Parathyroid adenoma (tissue), 2 donors: ENCODE measurements around the gene CLEC9A.

ENCODE experiments used
- H2AFZ ChIP-seq: fragments of 300-600 bp; sonication (generic); one replicate; pipeline ENCODE4 v1.7.0; 2017; ENCODE audit warnings: antibody characterized with exemption, mild to moderate bottlenecking
- H3K27ac ChIP-seq: fragments of 300-600 bp; sonication (generic); one replicate; pipeline ENCODE4 v1.7.0; 2017
- H3K27me3 ChIP-seq: fragments of 300-600 bp; sonication (generic); one replicate; pipeline ENCODE4 v1.7.0; 2017; ENCODE audit warnings: low read length; ENCODE audit not compliant: control insufficient read depth, insufficient read depth
- H3K36me3 ChIP-seq: fragments of 300-600 bp; sonication (generic); one replicate; pipeline ENCODE4 v1.7.0; 2017; ENCODE audit warnings: low read length; ENCODE audit not compliant: control insufficient read depth, insufficient read depth
- H3K4me1 ChIP-seq: fragments of 300-600 bp; sonication (generic); one replicate; pipeline ENCODE4 v1.7.0; 2017; ENCODE audit warnings: control low read depth
- H3K4me2 ChIP-seq: fragments of 300-600 bp; sonication (generic); one replicate; pipeline ENCODE4 v1.7.0; 2017; ENCODE audit warnings: low read length
- H3K4me3 ChIP-seq: fragments of 300-600 bp; sonication (generic); one replicate; pipeline ENCODE4 v1.7.0; 2017; ENCODE audit warnings: low read depth, low read length
- H3K79me2 ChIP-seq: fragments of 300-600 bp; sonication (generic); one replicate; pipeline ENCODE4 v1.7.0; 2017; ENCODE audit warnings: control low read depth
- H3K9ac ChIP-seq: fragments of 300-600 bp; sonication (generic); one replicate; pipeline ENCODE4 v1.7.0; 2017; ENCODE audit warnings: mild to moderate bottlenecking
- H3K9me3 ChIP-seq: fragments of 300-600 bp; sonication (generic); one replicate; pipeline ENCODE4 v1.7.0; 2017; ENCODE audit warnings: low read length; ENCODE audit not compliant: control insufficient read depth
- CTCF ChIP-seq: fragments of 300-600 bp; sonication (generic); IDR thresholded peaks from one replicate; pipeline ENCODE4 v1.7.0; 2017; ENCODE audit warnings: antibody characterized with exemption, mild to moderate bottlenecking
- donor health status: primary hyperparathyroidism.

Gene CLEC9A

GRCh38 chr12:10031771-10032175 is 1.3 kb downstream of the CLEC9A start:
- no peak overlapping the region for H3K4me3 ChIP-seq
- no peaks in the 10 kb centered on the region for H3K4me1 ChIP-seq
- no peak overlapping the region for H3K9ac ChIP-seq
- no peaks in the 10 kb centered on the region for H3K36me3 ChIP-seq
- no peak overlapping the region for H3K27ac ChIP-seq
- no peaks in the 10 kb centered on the region for H3K79me2 ChIP-seq
- H3K27me3 ChIP-seq, result no peaks in the 10 kb centered on the region
- TF ChIP-seq CTCF, result no peak
- no peaks in the 10 kb centered on the region for H3K9me3 ChIP-seq
- H3K4me2 ChIP-seq, result no peak overlapping the region
- H2AFZ ChIP-seq, result no peak overlapping the region

- no peaks in the 10 kb centered on the region for H3K79me2 ChIP-seq
- H3K4me2 ChIP-seq, result no peak overlapping the region
- H3K27ac ChIP-seq, result no peak overlapping the region
- H3K9me3 ChIP-seq, result no peaks in the 10 kb centered on the region
- H3K4me3 ChIP-seq, result no peak overlapping the region
- no peak overlapping the region for H2AFZ ChIP-seq
- no peaks in the 10 kb centered on the region for H3K36me3 ChIP-seq
- H3K9ac ChIP-seq, result no peak overlapping the region
- no peak for TF ChIP-seq CTCF
- H3K4me1 ChIP-seq, result no peaks in the 10 kb centered on the region
- H3K27me3 ChIP-seq, result no peaks in the 10 kb centered on the region
Measured at GRCh38 chr12:10033783-10034545, 3.5 kb downstream of the CLEC9A start.

GRCh38 chr12:10042167-10042566 is 11.7 kb downstream of the CLEC9A start:
- Histone ChIP-seq H3K27ac (no peak overlapping the region), H3K36me3 (no peaks in the 10 kb centered on the region), H3K27me3 (no peaks in the 10 kb centered on the region), H3K9me3 (no peaks in the 10 kb centered on the region), H3K4me2 (no peak overlapping the region), H3K4me3 (no peak overlapping the region), H3K79me2 (no peaks in the 10 kb centered on the region), H3K9ac (no peak overlapping the region), H3K4me1 (no peaks in the 10 kb centered on the region), H2AFZ (no peak overlapping the region)
- no peak for TF ChIP-seq CTCF

GRCh38 chr12:10048526-10048925 is 18.0 kb downstream of the CLEC9A start:
- Histone ChIP-seq H3K27ac (no peak overlapping the region), H3K27me3 (no peaks in the 10 kb centered on the region), H2AFZ (no peak overlapping the region), H3K9ac (no peak overlapping the region), H3K36me3 (peaks cover 2% of the 10 kb centered on the region), H3K9me3 (no peaks in the 10 kb centered on the region), H3K4me2 (no peak overlapping the region), H3K4me3 (no peak overlapping the region), H3K79me2 (no peaks in the 10 kb centered on the region), H3K4me1 (no peaks in the 10 kb centered on the region)
- no peak for TF ChIP-seq CTCF
